ENCODE data around the gene EFHD2. TPM values are rescaled to one million over a fixed set of nuclear protein-coding genes. Genes with fewer than 3 reads are reported as not detected.
"Not testable (repeated sequence)": the region's sequence is repeated elsewhere in the genome, so short reads cannot be mapped to it uniquely, and the experiment has no call there.

EFHD2 gene
- polyA plus RNA-seq, 3 donors, result 314 to 329 (median 323) TPM

- DNase-seq, result peak in 2 of 3 donors; percentile 34 to 60
- H3K4me1 ChIP-seq (ENCODE audit: control insufficient read depth in 1 of 2, insufficient read depth in 2 of 2, low read length in 2 of 2), result peaks cover 7 to 8% of the 10 kb centered on the region in 2 donors
- H3K4me1 Mint-ChIP-seq, result peaks cover 20% of the 10 kb centered on the region
- no peaks in the 10 kb centered on the region for H3K36me3 Mint-ChIP-seq
- H3K36me3 ChIP-seq (replicated peaks in 1 of 2; ENCODE audit: control insufficient read depth in 1 of 2, insufficient read depth in 2 of 2, low read length in 2 of 2), result no peaks in the 10 kb centered on the region
- no peaks in the 10 kb centered on the region for H3K27me3 ChIP-seq (ENCODE audit: control insufficient read depth in 2 of 2, insufficient read depth in 2 of 2, low read length in 2 of 2)
- no peaks in the 10 kb centered on the region for H3K79me2 ChIP-seq (ENCODE audit: insufficient read depth, low read length)
- no peak overlapping the region for H2AFZ ChIP-seq (ENCODE audit: insufficient read depth, low read depth, low read length, poor library complexity, severe bottlenecking)
- peak overlapping the region in 2 of 7 donors; percentile 21 to 37 for H3K27ac Mint-ChIP-seq
- intact Hi-C loops (cut with micrococcal nuclease), result no loop called here
- H3K4me2 ChIP-seq (replicated peaks; ENCODE audit: extremely low read depth, low read length, poor library complexity, severe bottlenecking), result no peak overlapping the region
- WGBS (ENCODE audit: insufficient coverage), result 86% methylated on average over 2 of the region's 10 CpGs
- H3K9me3 ChIP-seq (replicated peaks in 1 of 2; ENCODE audit: control insufficient read depth in 1 of 2, insufficient read depth in 1 of 2, low read length in 2 of 2), result no peaks in the 10 kb centered on the region
- no peak overlapping the region for H3K9ac ChIP-seq (ENCODE audit: insufficient read depth, low read length, poor library complexity, severe bottlenecking)
- H3K9me3 Mint-ChIP-seq, result no peaks in the 10 kb centered on the region
- H3K4me3 Mint-ChIP-seq, result no peak overlapping the region
- H3K27ac ChIP-seq (ENCODE audit: low read depth in 1 of 2, low read length in 2 of 2), result no peak overlapping the region
- H3K4me3 ChIP-seq (replicated peaks in 1 of 3; ENCODE audit: low read depth in 2 of 3, low read length in 3 of 3), result no peak overlapping the region
- no peak for TF ChIP-seq CTCF (IDR thresholded peaks at IDR 0.05)
- no peaks in the 10 kb centered on the region for H4K20me1 ChIP-seq (ENCODE audit: insufficient read depth, low read length)
- peaks cover 1 to 3% (median 2%) of the 10 kb centered on the region in 3 donors for H3K27me3 Mint-ChIP-seq (ENCODE audit: low read depth in 3 of 3)
These were observed 50.4 kb downstream of the EFHD2 start for GRCh38 chr1:15459771-15460707.

- Histone ChIP-seq H3K36me3 (replicated peaks in 1 of 2; ENCODE audit: control insufficient read depth in 1 of 2, insufficient read depth in 2 of 2, low read length in 2 of 2) (no peaks in the 10 kb centered on the region), H3K27me3 (ENCODE audit: control insufficient read depth in 2 of 2, insufficient read depth in 2 of 2, low read length in 2 of 2) (no peaks in the 10 kb centered on the region), H3K4me2 (replicated peaks; ENCODE audit: extremely low read depth, low read length, poor library complexity, severe bottlenecking) (no peak overlapping the region), H3K4me1 (ENCODE audit: control insufficient read depth in 1 of 2, insufficient read depth in 2 of 2, low read length in 2 of 2) (peaks cover 8 to 13% of the 10 kb centered on the region in 2 donors), H2AFZ (ENCODE audit: insufficient read depth, low read depth, low read length, poor library complexity, severe bottlenecking) (no peak overlapping the region), H3K9ac (ENCODE audit: insufficient read depth, low read length, poor library complexity, severe bottlenecking) (no peak overlapping the region), H3K79me2 (ENCODE audit: insufficient read depth, low read length) (no peaks in the 10 kb centered on the region), H3K27ac (ENCODE audit: low read depth in 1 of 2, low read length in 2 of 2) (no peak overlapping the region), H3K9me3 (replicated peaks in 1 of 2; ENCODE audit: control insufficient read depth in 1 of 2, insufficient read depth in 1 of 2, low read length in 2 of 2) (no peaks in the 10 kb centered on the region), H3K4me3 (replicated peaks in 1 of 3; ENCODE audit: low read depth in 2 of 3, low read length in 3 of 3) (no peak overlapping the region), H4K20me1 (ENCODE audit: insufficient read depth, low read length) (no peaks in the 10 kb centered on the region)
- Mint-ChIP-seq H3K4me1 (peaks cover 18% of the 10 kb centered on the region), H3K27me3 (ENCODE audit: low read depth in 3 of 3) (peaks cover 1 to 3% (median 2%) of the 10 kb centered on the region in 3 donors), H3K36me3 (no peaks in the 10 kb centered on the region), H3K9me3 (no peaks in the 10 kb centered on the region), H3K4me3 (no peak overlapping the region), H3K27ac (peak overlapping the region in 1 of 7 donors; percentile 33)
- WGBS (ENCODE audit: insufficient coverage), result no CpG with 5 or more reads among the region's 9 CpGs
- no peak for DNase-seq
- TF ChIP-seq CTCF (IDR thresholded peaks at IDR 0.05), result no peak
- intact Hi-C loops (cut with micrococcal nuclease), result no loop called here
These were observed 51.0 kb downstream of the EFHD2 start for GRCh38 chr1:15460708-15461095.

- not testable (repeated sequence) for H2AFZ ChIP-seq (ENCODE audit: insufficient read depth, low read depth, low read length, poor library complexity, severe bottlenecking)
These were observed 53.5 kb downstream of the EFHD2 start for GRCh38 chr1:15463064-15463800.

More at GRCh38 chr1:15463064-15463800, 53.5 kb downstream of the EFHD2 start:
- H3K79me2 ChIP-seq (ENCODE audit: insufficient read depth, low read length); H3K4me3 ChIP-seq (replicated peaks in 1 of 3; ENCODE audit: low read depth in 2 of 3, low read length in 3 of 3); intact Hi-C loops (cut with micrococcal nuclease); H3K27me3 ChIP-seq (ENCODE audit: control insufficient read depth in 2 of 2, insufficient read depth in 2 of 2, low read length in 2 of 2); H3K9me3 ChIP-seq (replicated peaks in 1 of 2; ENCODE audit: control insufficient read depth in 1 of 2, insufficient read depth in 1 of 2, low read length in 2 of 2); H3K4me2 ChIP-seq (replicated peaks; ENCODE audit: extremely low read depth, low read length, poor library complexity, severe bottlenecking); H3K9ac ChIP-seq (ENCODE audit: insufficient read depth, low read length, poor library complexity, severe bottlenecking); H3K9me3 Mint-ChIP-seq; H3K36me3 ChIP-seq (replicated peaks in 1 of 2; ENCODE audit: control insufficient read depth in 1 of 2, insufficient read depth in 2 of 2, low read length in 2 of 2); H4K20me1 ChIP-seq (ENCODE audit: insufficient read depth, low read length); H3K27me3 Mint-ChIP-seq (ENCODE audit: low read depth in 3 of 3); H3K36me3 Mint-ChIP-seq; DNase-seq; H3K27ac ChIP-seq (ENCODE audit: low read depth in 1 of 2, low read length in 2 of 2); H3K4me3 Mint-ChIP-seq: not testable (repeated sequence)
- H3K4me1 ChIP-seq (ENCODE audit: control insufficient read depth in 1 of 2, insufficient read depth in 2 of 2, low read length in 2 of 2), result peaks cover 8 to 16% of the 10 kb centered on the region in 2 donors
- peaks cover 14% of the 10 kb centered on the region for H3K4me1 Mint-ChIP-seq
- H3K27ac Mint-ChIP-seq, result peak overlapping the region in 4 of 7 donors; percentile 3 to 68 (median 36)
- WGBS (ENCODE audit: insufficient coverage), result 92% methylated on average over 6 of the region's 15 CpGs
